HEK293T (cell line): ENCODE results near the gene PFKL.

Source experiments
- BHLHE40 ChIP-seq: fragments of 450-650 bp; IDR thresholded peaks from 2 replicates; pipeline ENCODE4 v1.6.1; 2016; ENCODE audit warnings: mild to moderate bottlenecking, moderate library complexity, borderline replicate concordance
- FOXK2 ChIP-seq: fragments of 450-650 bp; IDR thresholded peaks from 2 replicates; pipeline ENCODE4 v1.6.1; 2016; ENCODE audit warnings: mild to moderate bottlenecking
- HDGF ChIP-seq: fragments of 450-650 bp; IDR thresholded peaks from 2 replicates; pipeline ENCODE4 v1.6.1; 2017; ENCODE audit warnings: antibody characterized with exemption, borderline replicate concordance
- LEF1 ChIP-seq: fragments of 450-650 bp; IDR thresholded peaks from 2 replicates; pipeline ENCODE4 v1.6.1; 2017; ENCODE audit warnings: mild to moderate bottlenecking, borderline replicate concordance
- PKNOX1 ChIP-seq: fragments of 450-650 bp; IDR thresholded peaks from 2 replicates; pipeline ENCODE4 v1.6.1; 2016
- SP1 ChIP-seq: fragments of 450-650 bp; IDR thresholded peaks from 2 replicates; pipeline ENCODE4 v1.6.1; 2017
- TARDBP ChIP-seq: fragments of 450-650 bp; IDR thresholded peaks from 2 replicates; pipeline ENCODE4 v1.6.1; 2016

GRCh38 chr21:44295163-44295573 lies 4.7 kb upstream of the PFKL start:
- TF ChIP-seq SP1 (no peak), LEF1 (no peak), PKNOX1 (no peak), BHLHE40 (no peak), HDGF (no peak), FOXK2 (no peak), TARDBP (no peak)
